HEK293T (cell line): ENCODE measurements around the gene UBXN10.

Experiments
- BHLHE40 ChIP-seq: fragments of 450-650 bp; IDR thresholded peaks from 2 replicates; pipeline ENCODE4 v1.6.1; 2016; ENCODE audit warnings: mild to moderate bottlenecking, moderate library complexity, borderline replicate concordance
- ELF4 ChIP-seq: fragments of 450-650 bp; IDR thresholded peaks from 2 replicates; pipeline ENCODE4 v1.6.1; 2017; ENCODE audit warnings: antibody characterized with exemption
- FOXA1 ChIP-seq: fragments of 450-650 bp; IDR thresholded peaks from 2 replicates; pipeline ENCODE4 v1.6.1; 2016; ENCODE audit warnings: mild to moderate bottlenecking
- FOXM1 ChIP-seq: fragments of 450-650 bp; IDR thresholded peaks from 2 replicates; pipeline ENCODE4 v1.6.1; 2017; ENCODE audit warnings: mild to moderate bottlenecking, borderline replicate concordance
- LEF1 ChIP-seq: fragments of 450-650 bp; IDR thresholded peaks from 2 replicates; pipeline ENCODE4 v1.6.1; 2017; ENCODE audit warnings: mild to moderate bottlenecking, borderline replicate concordance
- SP1 ChIP-seq: fragments of 450-650 bp; IDR thresholded peaks from 2 replicates; pipeline ENCODE4 v1.6.1; 2017
- SUZ12 ChIP-seq: fragments of 450-650 bp; IDR thresholded peaks from 2 replicates; pipeline ENCODE4 v1.6.1; 2016; ENCODE audit warnings: mild to moderate bottlenecking
- TARDBP ChIP-seq: fragments of 450-650 bp; IDR thresholded peaks from 2 replicates; pipeline ENCODE4 v1.6.1; 2016

- TF ChIP-seq SP1 (no peak), FOXA1 (no peak), BHLHE40 (no peak), ELF4 (no peak), SUZ12 (no peak), TARDBP (no peak), FOXM1 (no peak), LEF1 (no peak)
These were observed 7.0 kb downstream of the UBXN10 start for GRCh38 chr1:20192871-20193411.
